LNCaP clone FGC (cell line): ENCODE measurements around the gene ADD2.

Experiments used
- DNase-seq: peaks from one replicate; pipeline ENCODE4 v3.0.0-alpha.2; 2011; ENCODE audit warnings: low read depth
- H3K4me3 ChIP-seq: 2 replicates; pipeline ENCODE4 v1.5.1; 2011; ENCODE audit warnings: mild to moderate bottlenecking, low read depth, low read length, control low read depth
- CTCF ChIP-seq: IDR thresholded peaks from 2 replicates; pipeline ENCODE4 v1.5.1; 2012; ENCODE audit warnings: mild to moderate bottlenecking; ENCODE audit not compliant: control insufficient read depth, insufficient read depth; ENCODE audit errors: extremely low read depth

The ADD2 gene

GRCh38 chr2:70759446-70759845, 8.6 kb downstream of the ADD2 start:
- TF ChIP-seq CTCF = no peak
- H3K4me3 ChIP-seq = no peak overlapping the region
- DNase-seq = no peak

- no peak for TF ChIP-seq CTCF
- DNase-seq = no peak
- H3K4me3 ChIP-seq = no peak overlapping the region
Measured at GRCh38 chr2:70757966-70758365, 10.0 kb downstream of the ADD2 start.

GRCh38 chr2:70757360-70757759, 10.6 kb downstream of the ADD2 start:
- TF ChIP-seq CTCF = no peak
- H3K4me3 ChIP-seq = no peak overlapping the region
- DNase-seq = no peak

- TF ChIP-seq CTCF = no peak
- no peak overlapping the region for H3K4me3 ChIP-seq
- DNase-seq = no peak
Measured at GRCh38 chr2:70756128-70756527, 11.9 kb downstream of the ADD2 start.

- no peak for DNase-seq
- no peak for TF ChIP-seq CTCF
- H3K4me3 ChIP-seq = no peak overlapping the region
Measured at GRCh38 chr2:70753902-70754301, 14.1 kb downstream of the ADD2 start.

- no peak for DNase-seq
Measured at GRCh38 chr2:70753031-70753430, 15.0 kb downstream of the ADD2 start.

GRCh38 chr2:70752396-70752795, 15.6 kb downstream of the ADD2 start:
- DNase-seq = no peak
- H3K4me3 ChIP-seq = no peak overlapping the region
- no peak for TF ChIP-seq CTCF

More at GRCh38 chr2:70753031-70753430, 15.0 kb downstream of the ADD2 start:
- no peak for TF ChIP-seq CTCF
- H3K4me3 ChIP-seq = no peak overlapping the region
